KMS-11 (cell line): ENCODE results near the gene GALNT9.
"Not testable (repeated sequence)": the region's sequence is repeated elsewhere in the genome, so short reads cannot be mapped to it uniquely, and the experiment has no call there.

Experiments used
- H2AFZ ChIP-seq: fragments of 200-600 bp; sonication (generic); 2 replicates; pipeline ENCODE4 v1.6.1; 2016; ENCODE audit warnings: antibody characterized with exemption, mixed run types, low read depth
- H3K27ac ChIP-seq: fragments of 200-600 bp; sonication (generic); 2 replicates; pipeline ENCODE4 v1.6.1; 2016; ENCODE audit warnings: mild to moderate bottlenecking, mixed run types
- H3K27me3 ChIP-seq: fragments of 200-600 bp; sonication (generic); 2 replicates; pipeline ENCODE4 v1.6.1; 2017; ENCODE audit warnings: mild to moderate bottlenecking, low read depth, mixed run types, moderate library complexity; ENCODE audit not compliant: insufficient read depth
- H3K36me3 ChIP-seq: fragments of 200-600 bp; sonication (generic); 2 replicates; pipeline ENCODE4 v1.6.1; 2017; ENCODE audit warnings: mild to moderate bottlenecking, mixed run types; ENCODE audit not compliant: insufficient read depth
- H3K4me1 ChIP-seq: fragments of 200-600 bp; sonication (generic); 2 replicates; pipeline ENCODE4 v1.6.1; 2016; ENCODE audit warnings: mild to moderate bottlenecking, low read depth, mixed run types; ENCODE audit not compliant: poor library complexity, severe bottlenecking
- H3K4me2 ChIP-seq: fragments of 200-600 bp; sonication (generic); 2 replicates; pipeline ENCODE4 v1.7.0; 2016; ENCODE audit warnings: mild to moderate bottlenecking, mixed run types
- H3K4me3 ChIP-seq: fragments of 200-600 bp; sonication (generic); IDR thresholded peaks from 2 replicates; pipeline ENCODE4 v1.6.1; 2017; ENCODE audit warnings: low read depth, low read length, mixed read lengths; ENCODE audit not compliant: insufficient read depth
- H3K79me2 ChIP-seq: fragments of 200-600 bp; sonication (generic); 2 replicates; pipeline ENCODE4 v1.6.1; 2016; ENCODE audit warnings: low read depth, mixed run types; ENCODE audit not compliant: insufficient read depth
- H3K9ac ChIP-seq: fragments of 200-600 bp; sonication (generic); 2 replicates; pipeline ENCODE4 v1.6.1; 2016; ENCODE audit warnings: mild to moderate bottlenecking, mixed run types
- H4K20me1 ChIP-seq: fragments of 200-600 bp; sonication (generic); 2 replicates; pipeline ENCODE4 v1.6.1; 2016; ENCODE audit warnings: mild to moderate bottlenecking, mixed run types; ENCODE audit not compliant: insufficient read depth
- CTCF ChIP-seq: fragments of 200-600 bp; sonication (generic); conservative IDR thresholded peaks from 2 replicates; pipeline ENCODE4 v1.6.1; 2017; ENCODE audit warnings: low read depth, mild to moderate bottlenecking, antibody characterized with exemption, low read length, moderate library complexity, mixed read lengths

GALNT9 gene

GRCh38 chr12:132199101-132199500 is 130.3 kb downstream of the GALNT9 start:
- Histone ChIP-seq H2AFZ (no peak overlapping the region), H3K27me3 (peaks cover 10% of the 10 kb centered on the region; the same call in 1 of the 2 replicates), H3K36me3 (no peaks in the 10 kb centered on the region), H3K4me3 (no peak overlapping the region), H3K4me1 (no peaks in the 10 kb centered on the region), H3K27ac (no peak overlapping the region), H3K4me2 (no peak overlapping the region), H3K79me2 (no peaks in the 10 kb centered on the region), H3K9ac (no peak overlapping the region), H4K20me1 (no peaks in the 10 kb centered on the region)
- no peak for TF ChIP-seq CTCF

DNA sequence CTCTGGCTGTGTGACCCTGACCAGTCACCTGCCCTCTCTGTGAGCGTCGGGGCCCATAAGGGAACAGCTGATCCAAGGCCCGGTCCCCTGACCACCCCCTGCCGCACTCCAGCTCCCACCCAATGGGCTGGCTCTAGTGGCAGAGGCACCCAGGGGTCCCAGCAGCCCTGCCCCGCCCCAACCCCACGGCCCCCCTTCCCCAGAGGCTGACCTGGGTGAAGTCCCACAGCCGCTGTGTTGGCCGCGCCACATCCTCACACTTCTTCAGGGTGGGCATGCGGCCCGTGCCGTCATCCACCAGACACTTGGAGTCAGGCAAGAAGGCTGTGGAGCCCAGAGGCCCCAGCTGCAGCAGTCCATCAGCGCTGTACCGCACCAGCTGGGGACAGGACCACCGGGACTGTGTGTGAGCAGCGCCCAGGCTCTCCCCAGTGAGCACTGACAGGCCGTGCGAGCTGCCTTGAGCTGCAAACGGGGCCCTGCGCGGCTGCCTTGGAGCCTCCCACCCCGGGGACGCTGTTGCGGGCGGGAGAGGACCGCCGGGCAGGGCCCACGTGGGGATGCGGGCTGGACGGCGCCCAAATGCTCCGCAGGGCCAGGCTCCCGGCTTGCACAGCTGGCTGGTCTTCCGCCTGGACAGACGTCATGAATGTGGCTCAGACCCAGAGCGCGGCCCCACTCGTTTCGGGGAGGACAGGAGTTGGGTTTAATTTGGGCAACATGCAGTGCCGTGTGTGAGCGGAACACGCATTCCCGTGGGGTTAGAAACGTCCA is 131.6 kb downstream of the GALNT9 start:
- no peaks in the 10 kb centered on the region for H3K4me1 ChIP-seq
- H3K9ac ChIP-seq: no peak overlapping the region
- peaks cover 10% of the 10 kb centered on the region; the same call in 1 of the 2 replicates for H3K27me3 ChIP-seq
- no peaks in the 10 kb centered on the region for H3K36me3 ChIP-seq
- H3K27ac ChIP-seq: no peak overlapping the region
- no peak overlapping the region for H3K4me3 ChIP-seq
- TF ChIP-seq CTCF: no peak
- no peaks in the 10 kb centered on the region for H3K79me2 ChIP-seq
- H4K20me1 ChIP-seq: no peaks in the 10 kb centered on the region
- no peak overlapping the region for H2AFZ ChIP-seq
- no peak overlapping the region for H3K4me2 ChIP-seq

GRCh38 chr12:132196873-132197390 is 132.5 kb downstream of the GALNT9 start:
- Histone ChIP-seq H3K36me3 (no peaks in the 10 kb centered on the region), H3K4me1 (no peaks in the 10 kb centered on the region), H3K4me3 (no peak overlapping the region), H3K4me2 (no peak overlapping the region), H3K79me2 (no peaks in the 10 kb centered on the region), H2AFZ (no peak overlapping the region), H3K27ac (no peak overlapping the region), H3K9ac (no peak overlapping the region), H3K27me3 (peaks cover 10% of the 10 kb centered on the region; the same call in 1 of the 2 replicates), H4K20me1 (no peaks in the 10 kb centered on the region)
- no peak for TF ChIP-seq CTCF

DNA sequence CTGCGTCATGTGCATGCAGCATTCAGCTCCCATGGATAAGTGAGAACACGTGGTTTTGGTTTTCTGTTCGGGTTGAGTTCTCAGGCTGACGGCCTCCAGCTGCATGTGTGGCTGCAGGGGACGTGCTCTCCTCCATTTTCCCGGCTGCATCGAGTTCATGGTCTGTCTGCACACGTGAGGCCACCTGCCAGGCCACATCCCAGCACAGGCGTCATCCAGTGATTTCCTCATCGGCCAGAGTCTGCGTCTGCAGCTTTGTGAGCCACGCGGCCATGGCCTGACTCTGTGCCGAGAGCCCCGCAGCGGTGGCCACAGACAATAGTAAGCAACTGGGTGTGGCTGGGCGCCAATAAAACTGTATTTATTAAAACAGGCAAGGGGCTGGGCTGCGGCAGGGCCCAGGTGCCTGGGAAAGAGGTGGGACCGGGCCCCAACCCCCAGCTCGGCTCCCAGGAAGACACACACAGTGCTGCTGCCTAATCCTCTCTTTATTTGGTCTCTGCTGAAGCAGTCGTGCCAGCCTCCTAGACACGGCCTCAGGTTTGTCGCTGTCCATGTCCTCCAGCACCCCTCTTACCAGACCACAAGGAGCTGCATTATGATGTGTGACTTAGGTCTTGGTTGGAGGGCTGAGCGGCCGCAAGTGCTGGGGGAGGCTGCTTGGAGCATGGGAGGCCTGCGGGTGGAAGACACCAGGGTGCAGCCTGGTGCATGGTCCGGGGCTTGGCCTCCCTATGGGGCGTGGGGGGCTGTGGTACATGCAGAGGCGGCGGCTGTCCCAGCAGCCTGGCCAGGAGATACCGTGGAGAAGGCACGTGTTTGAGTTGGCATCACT is 133.1 kb downstream of the GALNT9 start:
- Histone ChIP-seq H3K79me2 (no peaks in the 10 kb centered on the region), H3K36me3 (no peaks in the 10 kb centered on the region), H2AFZ (no peak overlapping the region), H3K27me3 (peaks cover 10% of the 10 kb centered on the region; the same call in 1 of the 2 replicates), H3K9ac (no peak overlapping the region), H3K4me3 (no peak overlapping the region), H3K27ac (no peak overlapping the region), H3K4me1 (no peaks in the 10 kb centered on the region), H4K20me1 (no peaks in the 10 kb centered on the region), H3K4me2 (no peak overlapping the region)
- no peak for TF ChIP-seq CTCF

DNA sequence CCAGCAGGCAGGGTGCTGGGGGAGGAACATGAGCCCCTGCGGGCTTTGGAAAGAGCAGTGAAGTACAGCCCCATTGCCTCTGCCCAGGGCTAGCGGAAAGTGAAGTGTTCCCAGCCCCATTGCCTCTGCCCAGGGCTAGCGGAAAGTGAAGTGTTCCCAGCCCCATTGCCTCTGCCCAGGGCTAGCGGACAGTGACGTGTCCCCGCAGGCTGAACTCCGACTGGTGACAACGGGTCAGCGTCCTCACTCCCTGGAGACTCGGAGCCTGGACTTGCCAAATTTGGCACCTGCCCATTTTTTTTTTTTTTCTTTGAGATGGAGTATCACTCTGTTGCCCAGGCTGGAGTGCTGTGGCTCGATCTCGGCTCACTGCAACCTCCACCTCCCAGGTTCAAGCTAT is 134.1 kb downstream of the GALNT9 start:
- not testable (repeated sequence) for H3K4me3 ChIP-seq, H3K27ac ChIP-seq, H4K20me1 ChIP-seq, H3K27me3 ChIP-seq, H3K4me1 ChIP-seq, H3K79me2 ChIP-seq, H3K4me2 ChIP-seq, H2AFZ ChIP-seq, H3K9ac ChIP-seq, H3K36me3 ChIP-seq
